B cell (primary cell): ENCODE results near the gene IRAK2. TPM values are rescaled to one million over a fixed set of nuclear protein-coding genes. Genes with fewer than 3 reads are reported as not detected.
A peak's percentile ranks its signal among the peaks of the same experiment; 100 is the strongest.

Experiments
- ATAC-seq: fragments of 200-7000 bp; cut with Tn5 transposase; one replicate; pipeline ENCODE4 v1.10.0; 2021; ENCODE audit warnings: low read depth, mild to moderate bottlenecking, moderate number of reproducible peaks, moderate library complexity
- CTCF ChIA-PET: fragments of 350-600 bp; sonication (Branson Sonifier 250); formaldehyde crosslinking; loops from one replicate; lab custom pipeline; 2021; ENCODE audit warnings: antibody characterized with exemption, inconsistent platforms; lab: Charles Lee
- POLR2A ChIA-PET: fragments of 350-600 bp; sonication (Branson Sonifier 250); formaldehyde crosslinking; loops from one replicate; lab custom pipeline; 2021; ENCODE audit warnings: antibody characterized with exemption; lab: Charles Lee
- DNase-seq: peaks from one replicate; pipeline ENCODE4 v3.0.0; 2013
- H2AFZ ChIP-seq: 2 replicates; pipeline ENCODE4 v1.6.1; 2012; ENCODE audit warnings: mild to moderate bottlenecking, low read depth, low read length; ENCODE audit not compliant: insufficient read depth, poor library complexity, severe bottlenecking
- H3K27ac ChIP-seq, 2 donors: 1 replicate in 1 of 2; 2 replicates in 1 of 2; pipeline ENCODE4 v1.5.1; 2012 to 2013; ENCODE audit warnings: low read length in 2 of 2, mild to moderate bottlenecking in 2 of 2, moderate library complexity in 1 of 2
- H3K27me3 ChIP-seq, 4 experiments: fragments of 200-600 bp in 1 of 4; sonication (generic) in 1 of 4; replicated peaks in 1 of 4; 1 replicate in 2 of 4; 2 replicates in 2 of 4; pipeline versions ENCODE4 v1.6.1 to v1.7.0; 2013 to 2016; ENCODE audit warnings: low read length in 3 of 4, mild to moderate bottlenecking in 2 of 4, mixed read lengths in 1 of 4, moderate library complexity in 1 of 4; ENCODE audit not compliant: insufficient read depth in 4 of 4, control insufficient read depth in 3 of 4; ENCODE audit errors: control extremely low read depth in 1 of 4
- H3K36me3 ChIP-seq, 2 experiments: replicated peaks in 1 of 2; 1 replicate in 1 of 2; 2 replicates in 1 of 2; pipeline versions ENCODE4 v1.6.1 to v1.7.1; 2013; ENCODE audit warnings: low read length in 1 of 2; ENCODE audit not compliant: insufficient read depth in 2 of 2, control insufficient read depth in 1 of 2; ENCODE audit errors: control extremely low read depth in 1 of 2, extremely low read depth in 1 of 2
- H3K4me1 ChIP-seq, 2 donors: fragments of 200-600 bp in 1 of 2; sonication (generic) in 1 of 2; 1 replicate in 1 of 2; 2 replicates in 1 of 2; pipeline versions ENCODE4 v1.5.1 to v1.6.1; 2013 to 2017; ENCODE audit warnings: low read length in 2 of 2; ENCODE audit not compliant: control insufficient read depth in 2 of 2, insufficient read depth in 2 of 2
- H3K4me2 ChIP-seq: replicated peaks from 2 replicates; pipeline ENCODE3; 2012; ENCODE audit warnings: mild to moderate bottlenecking, low read depth, low read length; ENCODE audit not compliant: poor library complexity, severe bottlenecking
- H3K4me3 ChIP-seq, 5 experiments: fragments of 200-600 bp in 1 of 5; sonication (generic) in 1 of 5; 1 replicate in 3 of 5; 2 replicates in 2 of 5; pipeline versions ENCODE4 v1.5.1 to v1.7.0; 2011 to 2016; ENCODE audit warnings: low read length in 4 of 5, mild to moderate bottlenecking in 4 of 5, low read depth in 2 of 5, control low read depth in 1 of 5, moderate library complexity in 1 of 5; ENCODE audit not compliant: insufficient read depth in 1 of 5; ENCODE audit errors: control extremely low read depth in 1 of 5, extremely low read depth in 1 of 5
- H3K79me2 ChIP-seq: fragments of 200-600 bp; sonication (generic); one replicate; pipeline ENCODE4 v1.6.0; 2016; ENCODE audit warnings: low read length; ENCODE audit not compliant: control insufficient read depth, insufficient read depth
- H3K9ac ChIP-seq: fragments of 200-600 bp; sonication (generic); 2 replicates; pipeline ENCODE4 v1.6.1; 2017; ENCODE audit warnings: mild to moderate bottlenecking, low read length, moderate library complexity
- H3K9me3 ChIP-seq, 3 donors: one replicate each; pipeline versions ENCODE4 v1.6.1 to v1.7.1; 2013; ENCODE audit warnings: low read length in 2 of 3; ENCODE audit not compliant: control insufficient read depth in 2 of 3, insufficient read depth in 1 of 3; ENCODE audit errors: control extremely low read depth in 1 of 3
- H4K20me1 ChIP-seq: 2 replicates; pipeline ENCODE4 v1.6.0; 2012; ENCODE audit warnings: mild to moderate bottlenecking, low read length; ENCODE audit not compliant: insufficient read depth, control insufficient read depth, poor library complexity, severe bottlenecking
- H3K27ac Mint-ChIP-seq: one replicate; pipeline ENCODE4 v1.8.0; 2021; ENCODE audit warnings: mixed read lengths
- H3K27me3 Mint-ChIP-seq: one replicate; pipeline ENCODE4 v1.8.0; 2021; ENCODE audit warnings: mixed read lengths
- H3K4me1 Mint-ChIP-seq: one replicate; pipeline ENCODE4 v1.8.0; 2021; ENCODE audit warnings: mixed read lengths
- H3K4me3 Mint-ChIP-seq: one replicate; pipeline ENCODE4 v1.8.0; 2021; ENCODE audit warnings: mixed read lengths
- H3K9me3 Mint-ChIP-seq: one replicate; pipeline ENCODE4 v1.8.0; 2022; ENCODE audit warnings: mixed read lengths; ENCODE audit not compliant: insufficient read depth
- EZH2 ChIP-seq: IDR thresholded peaks from 2 replicates; pipeline ENCODE4 v1.6.1; 2012; ENCODE audit warnings: borderline replicate concordance, low read depth, mild to moderate bottlenecking, moderate library complexity, low read length; ENCODE audit not compliant: insufficient read depth, poor library complexity, severe bottlenecking
- WGBS: methylation state at CpG from one replicate; pipeline ENCODE4 v1.1.5; 2013; ENCODE audit warnings: missing lambda C conversion rate; ENCODE audit not compliant: insufficient coverage; 5-methylcytosine and 5-hydroxymethylcytosine counted together
- intact Hi-C: fragments of 100-400 bp; cut with micrococcal nuclease; formaldehyde crosslinking; loops from one replicate; pipeline ENCODE4 v1.10.0; 2022
- polyA plus RNA-seq: library from polyadenylated mRNA; depleted of rRNA; stranded (reverse); fragments of >200 nt; gene quantifications from 2 replicates; pipeline ENCODE4 v1.2.3, GENCODE V29; 2012
- total RNA-seq, 2 donors: library from RNA; stranded (reverse); fragments of 120-200 nt in 1 of 2; gene quantifications; 1 replicate in 1 of 2; 2 replicates in 1 of 2; pipeline versions ENCODE4 v1.2.3 to v1.2.4, GENCODE V29; 2013 to 2022
- TF ChIP-seq, protein P1 (sequence below): fragments of 200-600 bp; IDR thresholded peaks from one replicate; pipeline ENCODE4 v1.8.0; 2022; ENCODE audit warnings: antibody characterized with exemption, mild to moderate bottlenecking

Gene IRAK2
- total and polyA plus RNA-seq, 2 donors (not counting 1 experiment from before 2014, with no cell fraction given), result 11.8 to 23.2 TPM

DNA sequence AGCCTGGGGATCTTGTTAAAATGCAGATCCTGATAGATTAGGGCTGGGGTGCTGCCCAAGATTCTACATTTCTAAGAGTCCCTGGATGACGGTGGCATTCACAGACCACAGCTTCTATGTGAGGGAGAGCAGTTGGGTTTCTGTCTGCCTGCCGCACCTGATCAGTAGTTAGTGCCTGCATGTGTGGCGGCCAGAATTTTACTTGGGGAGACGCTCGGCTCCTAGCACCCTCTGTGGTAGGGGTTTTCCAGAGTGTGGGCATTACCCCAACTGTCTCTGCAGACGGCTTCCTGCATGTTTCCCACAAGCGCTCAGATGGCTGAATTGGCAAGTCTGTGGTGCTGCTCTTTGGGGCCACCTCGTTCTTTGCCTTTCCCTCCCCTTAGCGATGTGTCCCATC lies 119.8 kb downstream of the IRAK2 start:
- intact Hi-C loops, result no loop called here
- H3K36me3 ChIP-seq, result peaks cover 0 to 43% of the 10 kb centered on the region in 2 experiments
- no peak overlapping the region for H3K4me2 ChIP-seq
- TF ChIP-seq, protein P1, sequence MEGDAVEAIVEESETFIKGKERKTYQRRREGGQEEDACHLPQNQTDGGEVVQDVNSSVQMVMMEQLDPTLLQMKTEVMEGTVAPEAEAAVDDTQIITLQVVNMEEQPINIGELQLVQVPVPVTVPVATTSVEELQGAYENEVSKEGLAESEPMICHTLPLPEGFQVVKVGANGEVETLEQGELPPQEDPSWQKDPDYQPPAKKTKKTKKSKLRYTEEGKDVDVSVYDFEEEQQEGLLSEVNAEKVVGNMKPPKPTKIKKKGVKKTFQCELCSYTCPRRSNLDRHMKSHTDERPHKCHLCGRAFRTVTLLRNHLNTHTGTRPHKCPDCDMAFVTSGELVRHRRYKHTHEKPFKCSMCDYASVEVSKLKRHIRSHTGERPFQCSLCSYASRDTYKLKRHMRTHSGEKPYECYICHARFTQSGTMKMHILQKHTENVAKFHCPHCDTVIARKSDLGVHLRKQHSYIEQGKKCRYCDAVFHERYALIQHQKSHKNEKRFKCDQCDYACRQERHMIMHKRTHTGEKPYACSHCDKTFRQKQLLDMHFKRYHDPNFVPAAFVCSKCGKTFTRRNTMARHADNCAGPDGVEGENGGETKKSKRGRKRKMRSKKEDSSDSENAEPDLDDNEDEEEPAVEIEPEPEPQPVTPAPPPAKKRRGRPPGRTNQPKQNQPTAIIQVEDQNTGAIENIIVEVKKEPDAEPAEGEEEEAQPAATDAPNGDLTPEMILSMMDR, result no peak
- TF ChIP-seq EZH2, result no peak
- Mint-ChIP-seq H3K9me3 (no peaks in the 10 kb centered on the region), H3K4me1 (peaks cover 11% of the 10 kb centered on the region), H3K4me3 (no peak overlapping the region), H3K27ac (peak overlapping the region; percentile 37), H3K27me3 (no peaks in the 10 kb centered on the region)
- no peak overlapping the region for H3K27ac ChIP-seq
- WGBS, result 50% methylated on average over 8 of the region's 9 CpGs
- POLR2A ChIA-PET, result no interaction called here
- H3K9ac ChIP-seq, result no peak overlapping the region
- no peaks in the 10 kb centered on the region for H3K9me3 ChIP-seq
- DNase-seq (peak; percentile 44), ATAC-seq (peak; percentile 28)
- CTCF ChIA-PET, result no interaction called here
- no peaks in the 10 kb centered on the region for H4K20me1 ChIP-seq
- H3K79me2 ChIP-seq, result no peaks in the 10 kb centered on the region
- peaks cover 0 to 14% of the 10 kb centered on the region in 2 donors for H3K4me1 ChIP-seq
- no peak overlapping the region for H2AFZ ChIP-seq
- no peaks in the 10 kb centered on the region for H3K27me3 ChIP-seq
- no peak overlapping the region for H3K4me3 ChIP-seq

DNA sequence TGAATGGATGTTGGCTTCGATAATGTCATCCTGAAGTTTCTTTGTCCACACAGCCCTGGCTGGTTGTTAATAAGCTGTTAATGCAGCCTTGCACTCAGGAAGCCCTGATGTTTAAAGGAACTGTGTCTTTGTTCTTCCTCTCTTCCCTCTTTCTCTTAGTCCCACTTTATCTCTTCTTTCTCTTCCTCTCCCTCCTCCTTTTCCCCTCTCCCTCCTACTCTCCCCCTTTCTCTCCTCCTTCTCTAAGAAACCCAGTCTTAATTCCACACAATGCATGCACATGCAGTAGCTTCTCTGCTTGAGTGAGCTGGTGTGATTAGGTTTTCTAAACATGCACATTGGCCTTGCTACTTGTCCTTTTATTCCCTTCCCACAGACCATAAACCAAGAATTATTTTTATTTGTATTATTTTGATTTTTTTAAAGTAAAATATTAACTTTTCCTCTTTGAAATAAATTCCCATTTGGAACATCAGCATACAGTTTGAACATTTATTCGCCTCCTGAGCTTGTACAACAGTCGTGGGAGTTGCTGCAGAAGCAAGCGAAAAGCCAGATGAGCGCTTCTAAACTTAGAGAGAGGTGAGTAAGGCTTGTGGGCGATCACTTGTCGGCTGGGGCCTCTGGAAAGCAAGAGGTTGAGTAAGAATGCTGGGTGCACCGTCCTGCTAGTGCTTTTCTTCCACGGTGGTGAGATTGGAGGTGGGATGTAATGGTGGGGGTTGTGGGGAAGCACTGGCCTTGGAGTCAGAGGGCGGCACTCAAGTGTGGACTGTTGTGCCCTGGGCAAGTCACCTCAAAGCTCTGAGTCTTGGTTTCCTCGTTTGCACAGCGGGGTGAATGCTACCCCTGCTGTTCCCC lies 120.8 kb downstream of the IRAK2 start:
- WGBS, result 95% methylated on average over 8 of the region's 12 CpGs
- CTCF ChIA-PET, result interaction anchor here (0.6 kb wide), 1 partner anchor 360 kb away, joined by 3 read pairs; no protein-coding TSS in a partner anchor

More for the DNA sequence above, 120.8 kb downstream of the IRAK2 start:
- Histone ChIP-seq H3K27ac (no peak overlapping the region), H3K4me2 (no peak overlapping the region), H3K4me3 (no peak overlapping the region), H3K4me1 (peaks cover 0 to 14% of the 10 kb centered on the region in 2 donors), H3K9ac (no peak overlapping the region), H4K20me1 (no peaks in the 10 kb centered on the region), H3K9me3 (no peaks in the 10 kb centered on the region), H3K27me3 (no peaks in the 10 kb centered on the region), H2AFZ (no peak overlapping the region), H3K36me3 (peaks cover 0 to 38% of the 10 kb centered on the region in 2 experiments), H3K79me2 (no peaks in the 10 kb centered on the region)
- Mint-ChIP-seq H3K4me3 (no peak overlapping the region), H3K27ac (no peak overlapping the region), H3K27me3 (no peaks in the 10 kb centered on the region), H3K4me1 (peaks cover 11% of the 10 kb centered on the region), H3K9me3 (no peaks in the 10 kb centered on the region)
- ATAC-seq (no peak), DNase-seq (no peak)
- POLR2A ChIA-PET, result no interaction called here
- intact Hi-C loops, result no loop called here
- TF ChIP-seq EZH2, result no peak
- TF ChIP-seq, protein P1, result no peak
